ENCODE results near the gene CCDC188. TPM values are rescaled to one million over a fixed set of nuclear protein-coding genes. Genes with fewer than 3 reads are reported as not detected.

Gene CCDC188
- total RNA-seq, 1 experiment from 2014 or later = not detected

DNA sequence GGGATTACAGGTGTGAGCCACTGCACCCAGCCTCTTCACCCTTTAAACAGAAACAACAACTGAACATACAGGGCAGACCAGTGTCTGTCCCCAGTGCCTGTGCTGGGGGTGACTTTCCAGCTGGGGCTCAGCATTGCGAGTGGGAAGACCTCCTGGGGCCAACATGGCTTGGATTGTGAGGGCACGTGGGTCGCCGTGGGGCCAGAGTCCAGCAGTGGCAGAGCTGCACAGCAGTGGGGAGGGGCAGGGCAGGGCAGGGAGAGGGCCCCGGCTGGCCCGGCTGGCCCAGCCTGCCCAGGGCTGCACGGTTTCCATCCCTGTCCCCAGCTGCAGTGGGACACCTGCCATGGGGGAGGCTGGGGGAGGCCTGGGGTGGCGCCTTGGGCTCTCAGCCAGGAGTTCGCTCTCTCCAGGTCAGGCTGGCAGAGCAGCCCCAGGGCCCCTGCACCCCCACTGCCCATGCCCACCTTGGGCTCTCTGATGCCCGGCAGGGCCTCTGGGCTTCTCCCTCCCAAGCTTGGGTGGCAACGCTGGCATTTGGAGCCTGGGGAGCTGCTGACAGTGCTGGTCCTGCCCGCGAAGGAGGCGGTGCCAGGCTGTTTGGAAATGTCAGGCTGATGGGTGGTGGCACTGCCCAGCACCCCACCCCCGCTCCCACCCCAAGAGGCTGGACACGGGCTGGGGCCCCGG is 30.5 kb upstream of the CCDC188 start:
- Mint-ChIP-seq H3K9me3 (no peaks in the 10 kb centered on the region), H3K4me3 (no peak overlapping the region), H3K27me3 (ENCODE audit: low read depth) (no peaks in the 10 kb centered on the region), H3K4me1 (no peaks in the 10 kb centered on the region), H3K36me3 (no peaks in the 10 kb centered on the region), H3K27ac (no peak overlapping the region)
- no peak for TF ChIP-seq ZNF232 (CRISPR knock-in tag; IDR thresholded peaks at IDR 0.05)
- no peak for TF ChIP-seq SOX15 (CRISPR knock-in tag; IDR thresholded peaks at IDR 0.05)
- TF ChIP-seq ZNF138 (CRISPR knock-in tag; conservative IDR thresholded peaks at IDR 0.05) = no peak
- TF ChIP-seq, protein P1, sequence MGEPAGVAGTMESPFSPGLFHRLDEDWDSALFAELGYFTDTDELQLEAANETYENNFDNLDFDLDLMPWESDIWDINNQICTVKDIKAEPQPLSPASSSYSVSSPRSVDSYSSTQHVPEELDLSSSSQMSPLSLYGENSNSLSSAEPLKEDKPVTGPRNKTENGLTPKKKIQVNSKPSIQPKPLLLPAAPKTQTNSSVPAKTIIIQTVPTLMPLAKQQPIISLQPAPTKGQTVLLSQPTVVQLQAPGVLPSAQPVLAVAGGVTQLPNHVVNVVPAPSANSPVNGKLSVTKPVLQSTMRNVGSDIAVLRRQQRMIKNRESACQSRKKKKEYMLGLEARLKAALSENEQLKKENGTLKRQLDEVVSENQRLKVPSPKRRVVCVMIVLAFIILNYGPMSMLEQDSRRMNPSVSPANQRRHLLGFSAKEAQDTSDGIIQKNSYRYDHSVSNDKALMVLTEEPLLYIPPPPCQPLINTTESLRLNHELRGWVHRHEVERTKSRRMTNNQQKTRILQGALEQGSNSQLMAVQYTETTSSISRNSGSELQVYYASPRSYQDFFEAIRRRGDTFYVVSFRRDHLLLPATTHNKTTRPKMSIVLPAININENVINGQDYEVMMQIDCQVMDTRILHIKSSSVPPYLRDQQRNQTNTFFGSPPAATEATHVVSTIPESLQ (CRISPR knock-in tag; IDR thresholded peaks at IDR 0.05) = no peak
- TF ChIP-seq SMAD3 (CRISPR knock-in tag; IDR thresholded peaks at IDR 0.05; ENCODE audit: borderline replicate concordance) = no peak
- no peak for TF ChIP-seq ETV6 (CRISPR knock-in tag; IDR thresholded peaks at IDR 0.05)
- TF ChIP-seq ZNF263 (CRISPR knock-in tag; IDR thresholded peaks at IDR 0.05; ENCODE audit: low read depth) = no peak
- TF ChIP-seq ZNF121 (CRISPR knock-in tag; IDR thresholded peaks at IDR 0.05) = no peak
- TF ChIP-seq, protein P2, sequence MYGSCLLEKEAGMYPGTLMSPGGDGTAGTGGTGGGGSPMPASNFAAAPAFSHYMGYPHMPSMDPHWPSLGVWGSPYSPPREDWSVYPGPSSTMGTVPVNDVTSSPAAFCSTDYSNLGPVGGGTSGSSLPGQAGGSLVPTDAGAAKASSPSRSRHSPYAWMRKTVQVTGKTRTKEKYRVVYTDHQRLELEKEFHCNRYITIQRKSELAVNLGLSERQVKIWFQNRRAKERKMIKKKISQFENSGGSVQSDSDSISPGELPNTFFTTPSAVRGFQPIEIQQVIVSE (CRISPR knock-in tag; IDR thresholded peaks at IDR 0.05; ENCODE audit: borderline replicate concordance) = no peak
- TF ChIP-seq, protein P3, sequence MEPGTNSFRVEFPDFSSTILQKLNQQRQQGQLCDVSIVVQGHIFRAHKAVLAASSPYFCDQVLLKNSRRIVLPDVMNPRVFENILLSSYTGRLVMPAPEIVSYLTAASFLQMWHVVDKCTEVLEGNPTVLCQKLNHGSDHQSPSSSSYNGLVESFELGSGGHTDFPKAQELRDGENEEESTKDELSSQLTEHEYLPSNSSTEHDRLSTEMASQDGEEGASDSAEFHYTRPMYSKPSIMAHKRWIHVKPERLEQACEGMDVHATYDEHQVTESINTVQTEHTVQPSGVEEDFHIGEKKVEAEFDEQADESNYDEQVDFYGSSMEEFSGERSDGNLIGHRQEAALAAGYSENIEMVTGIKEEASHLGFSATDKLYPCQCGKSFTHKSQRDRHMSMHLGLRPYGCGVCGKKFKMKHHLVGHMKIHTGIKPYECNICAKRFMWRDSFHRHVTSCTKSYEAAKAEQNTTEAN (CRISPR knock-in tag; IDR thresholded peaks at IDR 0.05) = no peak
- no peak for TF ChIP-seq ATF1 (CRISPR knock-in tag; IDR thresholded peaks at IDR 0.05)
- no peak for TF ChIP-seq PRRX2 (CRISPR knock-in tag; IDR thresholded peaks at IDR 0.05)
- no peak for DNase-seq (ENCODE audit: low spot score)
- no peak for ATAC-seq
- ChIA-PET POLR2A (no interaction called here), CTCF (no interaction called here)

DNA sequence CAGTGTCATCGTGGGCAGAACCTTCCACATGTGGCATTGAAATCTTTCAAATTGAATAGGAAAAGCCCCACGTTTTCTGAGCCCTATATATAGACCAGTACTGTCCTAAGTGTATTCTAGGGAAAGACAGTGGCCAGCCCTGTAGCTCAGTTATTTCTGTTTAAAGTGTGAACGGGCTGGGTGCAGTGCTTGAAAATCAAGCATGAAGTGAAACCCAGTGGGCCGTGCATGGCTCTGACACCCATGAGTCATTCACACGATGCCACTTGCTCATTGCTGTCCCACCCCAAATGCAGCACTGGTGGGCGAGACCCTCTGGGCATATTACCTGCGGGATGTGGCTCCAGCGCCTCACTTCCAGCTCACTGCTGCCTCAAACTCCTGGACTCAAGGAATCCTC is 29.8 kb upstream of the CCDC188 start:
- Mint-ChIP-seq H3K27ac (no peak overlapping the region), H3K36me3 (no peaks in the 10 kb centered on the region), H3K4me3 (no peak overlapping the region), H3K4me1 (no peaks in the 10 kb centered on the region), H3K9me3 (no peaks in the 10 kb centered on the region), H3K27me3 (ENCODE audit: low read depth) (no peaks in the 10 kb centered on the region)
- DNase-seq (ENCODE audit: low spot score) = no peak
- no peak for ATAC-seq
- ChIA-PET CTCF (interaction anchor here (0.6 kb wide), 1 partner anchor 58 kb away, joined by 3 read pairs; no protein-coding TSS in a partner anchor), POLR2A (no interaction called here)
- TF ChIP-seq, protein P4, sequence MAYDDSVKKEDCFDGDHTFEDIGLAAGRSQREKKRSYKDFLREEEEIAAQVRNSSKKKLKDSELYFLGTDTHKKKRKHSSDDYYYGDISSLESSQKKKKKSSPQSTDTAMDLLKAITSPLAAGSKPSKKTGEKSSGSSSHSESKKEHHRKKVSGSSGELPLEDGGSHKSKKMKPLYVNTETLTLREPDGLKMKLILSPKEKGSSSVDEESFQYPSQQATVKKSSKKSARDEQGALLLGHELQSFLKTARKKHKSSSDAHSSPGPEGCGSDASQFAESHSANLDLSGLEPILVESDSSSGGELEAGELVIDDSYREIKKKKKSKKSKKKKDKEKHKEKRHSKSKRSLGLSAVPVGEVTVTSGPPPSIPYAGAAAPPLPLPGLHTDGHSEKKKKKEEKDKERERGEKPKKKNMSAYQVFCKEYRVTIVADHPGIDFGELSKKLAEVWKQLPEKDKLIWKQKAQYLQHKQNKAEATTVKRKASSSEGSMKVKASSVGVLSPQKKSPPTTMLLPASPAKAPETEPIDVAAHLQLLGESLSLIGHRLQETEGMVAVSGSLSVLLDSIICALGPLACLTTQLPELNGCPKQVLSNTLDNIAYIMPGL (CRISPR knock-in tag; IDR thresholded peaks at IDR 0.05) = no peak
- TF ChIP-seq SP1 (CRISPR knock-in tag; conservative IDR thresholded peaks at IDR 0.05) (no peak), KAT7 (CRISPR knock-in tag; IDR thresholded peaks at IDR 0.05; ENCODE audit: borderline replicate concordance) (no peak), TEAD4 (CRISPR knock-in tag; IDR thresholded peaks at IDR 0.05) (no peak), NFATC4 (CRISPR knock-in tag; IDR thresholded peaks at IDR 0.05) (no peak), ZNF232 (CRISPR knock-in tag; IDR thresholded peaks at IDR 0.05) (no peak), FOXK1 (CRISPR knock-in tag; IDR thresholded peaks at IDR 0.05) (no peak), PRRX2 (CRISPR knock-in tag; IDR thresholded peaks at IDR 0.05) (no peak), MYBL2 (CRISPR knock-in tag; IDR thresholded peaks at IDR 0.05) (no peak), SOX15 (CRISPR knock-in tag; IDR thresholded peaks at IDR 0.05) (no peak), FOXP1 (CRISPR knock-in tag; IDR thresholded peaks at IDR 0.05; ENCODE audit: borderline replicate concordance) (no peak), ZNF423 (CRISPR knock-in tag; IDR thresholded peaks at IDR 0.05) (no peak)
- TF ChIP-seq, protein P5, sequence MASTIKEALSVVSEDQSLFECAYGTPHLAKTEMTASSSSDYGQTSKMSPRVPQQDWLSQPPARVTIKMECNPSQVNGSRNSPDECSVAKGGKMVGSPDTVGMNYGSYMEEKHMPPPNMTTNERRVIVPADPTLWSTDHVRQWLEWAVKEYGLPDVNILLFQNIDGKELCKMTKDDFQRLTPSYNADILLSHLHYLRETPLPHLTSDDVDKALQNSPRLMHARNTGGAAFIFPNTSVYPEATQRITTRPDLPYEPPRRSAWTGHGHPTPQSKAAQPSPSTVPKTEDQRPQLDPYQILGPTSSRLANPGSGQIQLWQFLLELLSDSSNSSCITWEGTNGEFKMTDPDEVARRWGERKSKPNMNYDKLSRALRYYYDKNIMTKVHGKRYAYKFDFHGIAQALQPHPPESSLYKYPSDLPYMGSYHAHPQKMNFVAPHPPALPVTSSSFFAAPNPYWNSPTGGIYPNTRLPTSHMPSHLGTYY (CRISPR knock-in tag; IDR thresholded peaks at IDR 0.05) = no peak
- TF ChIP-seq, protein P6, sequence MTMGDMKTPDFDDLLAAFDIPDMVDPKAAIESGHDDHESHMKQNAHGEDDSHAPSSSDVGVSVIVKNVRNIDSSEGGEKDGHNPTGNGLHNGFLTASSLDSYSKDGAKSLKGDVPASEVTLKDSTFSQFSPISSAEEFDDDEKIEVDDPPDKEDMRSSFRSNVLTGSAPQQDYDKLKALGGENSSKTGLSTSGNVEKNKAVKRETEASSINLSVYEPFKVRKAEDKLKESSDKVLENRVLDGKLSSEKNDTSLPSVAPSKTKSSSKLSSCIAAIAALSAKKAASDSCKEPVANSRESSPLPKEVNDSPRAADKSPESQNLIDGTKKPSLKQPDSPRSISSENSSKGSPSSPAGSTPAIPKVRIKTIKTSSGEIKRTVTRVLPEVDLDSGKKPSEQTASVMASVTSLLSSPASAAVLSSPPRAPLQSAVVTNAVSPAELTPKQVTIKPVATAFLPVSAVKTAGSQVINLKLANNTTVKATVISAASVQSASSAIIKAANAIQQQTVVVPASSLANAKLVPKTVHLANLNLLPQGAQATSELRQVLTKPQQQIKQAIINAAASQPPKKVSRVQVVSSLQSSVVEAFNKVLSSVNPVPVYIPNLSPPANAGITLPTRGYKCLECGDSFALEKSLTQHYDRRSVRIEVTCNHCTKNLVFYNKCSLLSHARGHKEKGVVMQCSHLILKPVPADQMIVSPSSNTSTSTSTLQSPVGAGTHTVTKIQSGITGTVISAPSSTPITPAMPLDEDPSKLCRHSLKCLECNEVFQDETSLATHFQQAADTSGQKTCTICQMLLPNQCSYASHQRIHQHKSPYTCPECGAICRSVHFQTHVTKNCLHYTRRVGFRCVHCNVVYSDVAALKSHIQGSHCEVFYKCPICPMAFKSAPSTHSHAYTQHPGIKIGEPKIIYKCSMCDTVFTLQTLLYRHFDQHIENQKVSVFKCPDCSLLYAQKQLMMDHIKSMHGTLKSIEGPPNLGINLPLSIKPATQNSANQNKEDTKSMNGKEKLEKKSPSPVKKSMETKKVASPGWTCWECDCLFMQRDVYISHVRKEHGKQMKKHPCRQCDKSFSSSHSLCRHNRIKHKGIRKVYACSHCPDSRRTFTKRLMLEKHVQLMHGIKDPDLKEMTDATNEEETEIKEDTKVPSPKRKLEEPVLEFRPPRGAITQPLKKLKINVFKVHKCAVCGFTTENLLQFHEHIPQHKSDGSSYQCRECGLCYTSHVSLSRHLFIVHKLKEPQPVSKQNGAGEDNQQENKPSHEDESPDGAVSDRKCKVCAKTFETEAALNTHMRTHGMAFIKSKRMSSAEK (CRISPR knock-in tag; IDR thresholded peaks at IDR 0.05; ENCODE audit: borderline replicate concordance) = no peak
- TF ChIP-seq, protein P7, sequence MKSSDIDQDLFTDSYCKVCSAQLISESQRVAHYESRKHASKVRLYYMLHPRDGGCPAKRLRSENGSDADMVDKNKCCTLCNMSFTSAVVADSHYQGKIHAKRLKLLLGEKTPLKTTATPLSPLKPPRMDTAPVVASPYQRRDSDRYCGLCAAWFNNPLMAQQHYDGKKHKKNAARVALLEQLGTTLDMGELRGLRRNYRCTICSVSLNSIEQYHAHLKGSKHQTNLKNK (CRISPR knock-in tag; IDR thresholded peaks at IDR 0.05) = no peak

All from WTC11 (cell line).